ENCODE measurements around the gene FBXO17.
A peak's percentile ranks its signal among the peaks of the same experiment; 100 is the strongest.
"Not testable (repeated sequence)": the region's sequence is repeated elsewhere in the genome, so short reads cannot be mapped to it uniquely, and the experiment has no call there.

Gene FBXO17

DNA sequence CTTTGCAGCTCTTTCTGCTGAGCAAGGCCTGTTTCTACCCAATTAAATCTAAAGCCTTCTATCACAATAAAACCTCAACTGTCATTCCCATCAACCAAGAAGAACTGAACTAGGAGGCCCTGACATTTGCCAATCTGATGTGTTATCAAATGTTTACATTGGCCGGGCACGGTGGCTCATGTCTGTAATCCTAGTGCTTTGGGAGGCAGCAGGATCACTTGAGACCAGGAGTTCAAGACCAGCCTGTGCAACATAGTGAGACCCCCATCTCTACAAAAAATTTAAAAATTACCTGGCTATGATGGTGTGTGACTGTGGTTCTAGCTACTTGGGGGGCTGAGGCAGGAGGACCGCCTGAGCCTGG lies 2.8 kb upstream of the FBXO17 start:
- no peak for DNase-seq

DNA sequence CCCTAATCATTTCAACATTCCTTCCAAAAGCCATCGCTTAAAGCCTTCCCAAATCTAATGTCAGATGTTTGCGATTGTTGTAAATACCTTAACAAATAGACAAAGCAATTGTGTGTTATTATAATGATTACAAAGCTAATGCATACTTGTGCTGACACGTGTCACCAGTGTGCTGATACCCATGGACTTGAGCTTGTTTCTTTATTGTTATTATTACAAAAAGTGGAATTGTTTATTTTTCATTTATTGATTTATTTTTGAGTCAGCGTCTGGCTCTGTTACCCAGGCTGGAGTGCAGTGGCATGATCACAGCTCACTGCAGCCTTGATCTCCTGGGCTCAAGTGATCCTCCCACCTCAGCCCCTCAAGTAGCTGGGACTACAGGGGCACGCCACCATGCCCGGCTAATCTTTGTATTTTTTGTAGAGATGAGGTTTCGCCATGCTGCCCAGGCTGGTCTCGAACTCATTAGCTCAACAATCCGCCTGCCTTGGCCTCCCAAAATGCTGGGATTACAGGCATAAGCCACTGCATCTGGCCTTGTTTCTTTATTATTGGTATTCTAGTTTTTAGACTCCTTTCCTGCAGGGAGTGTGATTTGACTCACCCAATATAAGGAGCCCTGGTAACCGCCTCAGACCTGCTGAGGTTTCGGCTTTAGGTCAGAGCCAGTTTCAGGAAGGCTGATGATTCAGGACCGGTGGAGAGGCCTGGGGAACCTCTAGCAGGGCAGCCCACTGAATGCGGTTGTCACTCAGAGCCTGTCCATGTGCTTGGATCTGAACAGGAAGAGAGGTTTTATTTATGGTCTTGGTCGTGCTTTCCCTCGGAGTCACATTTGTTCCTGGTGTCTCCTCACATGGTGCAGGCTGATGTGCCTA lies 2.1 kb upstream of the FBXO17 start:
- no peak for DNase-seq

DNA sequence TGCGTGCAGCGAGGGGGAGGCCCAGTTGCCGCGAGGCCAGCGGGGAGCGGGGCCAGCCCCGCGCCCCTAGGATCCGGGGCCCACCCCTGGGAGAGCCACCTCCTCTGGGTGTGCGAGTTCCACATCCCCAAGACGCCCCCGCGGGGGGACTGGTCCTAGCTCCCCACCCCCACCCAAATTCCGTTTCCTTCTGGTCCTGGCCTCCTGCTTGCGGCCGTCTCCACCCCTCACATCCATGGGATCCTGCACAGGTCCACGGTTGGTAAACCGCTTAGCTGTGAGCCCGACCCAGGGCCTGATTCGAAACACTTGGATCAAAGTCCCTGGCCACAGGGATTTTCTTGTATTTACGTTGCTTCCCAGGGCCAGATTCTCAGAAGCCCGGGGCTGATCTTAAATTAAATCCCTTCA lies 324 bp upstream of the FBXO17 start:
- no peak for DNase-seq

DNA sequence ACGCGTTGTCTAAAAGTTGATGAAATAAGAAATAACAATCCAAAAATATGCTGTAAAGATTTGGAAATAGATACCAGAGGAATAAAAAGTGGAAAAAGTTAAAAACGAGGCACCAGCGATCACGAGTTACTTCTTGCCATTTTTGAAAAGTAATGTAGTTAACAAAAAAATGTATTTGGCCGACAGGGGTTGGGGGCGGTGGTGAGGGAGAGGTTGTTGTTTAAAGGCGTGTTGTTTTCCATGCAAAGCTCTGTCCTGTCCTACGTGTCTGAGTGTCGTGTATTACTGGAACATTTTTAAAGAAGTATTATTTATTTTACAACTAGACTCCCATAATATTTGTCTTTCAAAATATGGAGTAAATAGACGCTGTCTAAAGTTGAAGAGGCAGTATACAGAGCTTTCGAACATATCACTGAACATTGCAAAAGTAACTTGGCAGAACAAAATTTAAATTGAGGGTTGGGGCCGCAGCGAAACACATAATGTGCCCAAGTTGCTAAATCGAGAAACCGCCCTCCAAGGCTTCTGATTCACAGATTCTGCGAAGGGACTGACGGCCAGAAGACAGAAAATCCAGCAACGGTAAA lies 823 bp downstream of the FBXO17 start:
- DNase-seq: no peak

DNA sequence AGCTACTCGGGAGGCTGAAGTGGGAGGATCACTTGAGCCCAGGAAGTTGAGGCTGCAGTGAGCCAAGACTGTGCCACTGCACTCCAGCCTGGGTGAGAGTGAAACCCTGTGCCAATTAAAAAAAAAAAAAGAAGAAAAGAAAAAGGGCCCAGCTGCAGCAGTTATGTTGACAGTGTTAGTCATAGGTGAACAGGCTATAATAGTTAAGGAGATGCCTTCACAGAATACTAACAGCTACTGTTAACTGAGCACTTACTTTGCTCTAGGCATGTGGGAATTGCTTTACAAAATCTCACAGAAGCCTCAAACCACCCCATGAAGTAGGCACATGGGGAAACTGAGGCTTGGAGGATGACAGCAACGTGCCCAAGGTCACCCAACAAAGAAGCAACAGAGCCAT lies 3.9 kb downstream of the FBXO17 start:
- no peak for DNase-seq

DNA sequence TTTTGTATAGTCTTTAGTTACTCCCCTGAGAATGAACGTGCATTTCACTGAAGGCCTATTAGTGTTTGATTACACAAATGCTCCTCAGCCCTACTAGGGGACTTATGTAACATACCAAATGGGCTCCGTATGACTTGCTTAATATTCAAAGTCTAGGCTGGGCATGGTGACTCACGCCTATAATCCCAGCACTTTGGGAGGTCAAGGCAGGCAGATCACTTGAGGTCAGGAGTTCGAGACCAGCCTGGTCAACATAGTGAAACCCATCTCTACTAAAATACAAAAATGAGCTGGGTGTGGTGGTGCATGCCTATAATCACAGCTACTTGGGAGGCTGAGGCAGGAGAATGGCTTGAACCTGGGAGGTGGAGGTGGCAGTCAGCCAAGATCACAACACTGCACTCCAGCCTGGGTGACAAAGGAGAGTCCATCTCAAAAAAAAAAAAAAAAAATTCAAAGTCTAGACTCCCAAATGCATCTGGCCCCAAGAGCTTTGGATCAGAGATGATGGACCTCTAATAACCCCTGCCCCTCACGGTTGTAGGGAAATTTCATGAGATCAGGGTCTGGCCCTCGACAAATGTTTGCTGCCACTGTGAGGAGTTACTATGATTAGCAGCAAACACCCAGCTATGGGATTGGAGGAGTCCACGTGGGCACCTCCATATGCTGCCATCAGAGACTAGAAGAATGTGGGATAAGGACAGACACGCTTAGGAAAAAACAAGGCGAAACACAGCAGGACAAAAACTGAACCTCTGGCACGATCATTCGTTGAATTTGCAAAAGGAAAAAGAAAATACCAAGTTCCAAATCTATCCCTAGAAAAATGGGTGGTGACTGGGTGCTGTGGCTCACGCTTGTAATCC lies 4.6 kb downstream of the FBXO17 start:
- no peak for DNase-seq

DNA sequence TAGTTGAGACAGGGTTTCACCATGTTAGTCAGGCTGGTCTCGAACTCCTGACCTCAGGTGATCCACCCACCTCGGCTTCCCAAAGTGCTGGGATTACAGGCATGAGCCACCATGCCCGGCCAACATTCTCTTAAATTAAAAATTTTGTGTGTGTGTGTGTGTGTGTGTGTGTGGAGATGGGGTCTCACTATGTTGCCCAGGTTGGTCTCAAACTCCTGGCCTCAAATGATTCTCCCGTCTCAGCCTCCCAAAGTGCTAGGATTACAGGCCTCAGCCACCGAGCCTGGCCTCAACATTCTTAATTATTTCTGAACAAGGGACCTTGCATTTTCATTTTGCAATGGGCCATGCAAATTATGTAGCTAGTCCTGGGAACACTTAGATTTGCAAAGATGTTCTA lies 9.4 kb downstream of the FBXO17 start:
- not testable (repeated sequence) for DNase-seq

DNA sequence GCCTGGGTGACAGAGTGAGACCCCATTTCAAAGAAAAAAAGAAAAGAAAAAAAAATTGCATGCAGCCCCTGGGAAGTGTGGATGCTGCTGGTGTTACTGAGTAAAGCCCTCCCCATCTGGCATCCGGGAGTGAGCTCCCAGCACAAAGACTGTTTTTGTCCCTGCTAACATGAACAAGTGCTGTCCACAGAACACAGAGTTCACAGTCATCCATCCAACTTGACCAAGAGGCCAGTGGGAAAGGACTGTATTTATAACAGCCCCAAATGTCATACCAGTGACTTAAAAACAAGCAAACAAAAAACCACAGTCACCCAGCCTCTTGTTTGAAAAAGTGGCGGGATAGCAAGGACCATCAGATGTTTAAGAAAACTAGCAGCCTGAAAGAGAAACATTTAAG lies 10.8 kb downstream of the FBXO17 start:
- no peak for DNase-seq

DNA sequence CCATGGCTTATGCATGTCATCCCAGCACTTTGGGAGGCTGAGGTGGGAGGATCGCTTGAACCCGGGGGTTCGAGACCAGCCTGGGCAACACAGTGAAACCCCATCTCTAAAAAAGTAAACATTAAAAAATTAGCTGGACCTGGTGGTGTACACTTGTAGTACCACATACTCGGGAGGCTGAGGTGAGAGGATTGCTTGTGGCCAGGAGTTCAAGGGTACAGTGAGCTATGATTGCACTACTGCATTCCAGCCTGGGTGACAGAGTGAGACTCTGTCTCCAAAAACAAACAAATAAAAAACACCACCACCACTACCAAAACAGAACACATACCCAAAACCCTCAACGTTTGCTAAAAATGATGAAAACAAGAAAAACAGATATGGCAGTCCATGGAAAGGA lies 15.9 kb downstream of the FBXO17 start:
- DNase-seq: no peak

DNA sequence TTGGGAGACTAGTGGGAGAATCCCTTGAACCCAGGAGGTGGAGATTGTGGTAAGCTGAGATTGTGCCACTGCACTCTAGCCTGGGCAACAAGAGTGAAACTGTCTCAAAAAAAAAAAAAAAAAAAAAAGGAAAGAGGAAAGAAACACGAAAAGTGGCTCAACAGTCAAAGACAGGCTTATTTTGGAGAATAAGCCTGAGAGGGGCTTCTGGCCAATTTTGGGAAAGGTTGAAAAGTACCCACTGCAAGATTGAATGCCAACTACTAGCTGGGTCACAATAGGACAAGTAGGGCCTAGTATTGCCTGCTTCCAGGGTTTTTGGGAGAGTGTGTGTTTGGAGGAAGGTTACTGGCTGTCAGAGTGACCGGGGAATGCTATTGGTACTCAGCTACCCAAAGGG lies 17.2 kb downstream of the FBXO17 start:
- DNase-seq: no peak

DNA sequence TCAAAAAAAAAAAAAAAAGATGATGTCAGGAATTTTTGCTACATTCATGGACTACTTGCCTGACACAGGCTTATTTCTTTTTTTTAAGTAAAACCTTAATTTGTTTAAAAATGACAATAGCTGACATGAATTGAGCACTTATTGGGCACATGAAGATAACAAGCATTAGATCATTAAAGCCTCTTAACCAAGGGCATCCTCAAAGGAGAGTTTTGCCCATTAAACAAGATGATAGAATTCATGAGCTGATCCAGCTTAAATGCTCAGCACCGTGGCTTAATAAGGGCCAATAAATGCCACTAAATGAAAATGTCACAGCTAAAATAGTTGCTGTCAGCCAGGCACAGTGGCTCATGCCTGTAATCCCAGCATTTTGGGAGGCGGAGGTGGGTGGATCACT lies 19.3 kb downstream of the FBXO17 start:
- no peak for DNase-seq

DNA sequence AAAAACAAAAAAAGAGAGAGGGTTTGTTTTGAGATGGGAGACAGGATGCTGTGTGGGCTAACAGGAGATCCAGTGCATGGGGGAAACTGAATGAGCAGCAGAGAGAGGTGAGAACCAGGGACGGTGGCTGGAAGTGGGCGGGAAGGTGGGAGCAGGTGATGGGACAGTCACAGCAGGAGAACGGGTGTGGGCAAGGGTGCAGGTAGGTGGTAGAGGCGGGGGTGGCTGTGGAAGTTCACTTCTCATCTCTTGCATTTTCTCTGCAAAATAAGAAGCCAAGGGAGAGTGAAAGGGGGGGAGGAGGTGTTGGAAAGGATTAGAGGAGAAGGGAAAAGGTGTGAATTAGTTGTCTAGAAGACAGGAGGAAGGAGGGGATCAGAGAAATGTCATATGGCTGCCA lies 21.9 kb downstream of the FBXO17 start:
- no peak for DNase-seq

DNA sequence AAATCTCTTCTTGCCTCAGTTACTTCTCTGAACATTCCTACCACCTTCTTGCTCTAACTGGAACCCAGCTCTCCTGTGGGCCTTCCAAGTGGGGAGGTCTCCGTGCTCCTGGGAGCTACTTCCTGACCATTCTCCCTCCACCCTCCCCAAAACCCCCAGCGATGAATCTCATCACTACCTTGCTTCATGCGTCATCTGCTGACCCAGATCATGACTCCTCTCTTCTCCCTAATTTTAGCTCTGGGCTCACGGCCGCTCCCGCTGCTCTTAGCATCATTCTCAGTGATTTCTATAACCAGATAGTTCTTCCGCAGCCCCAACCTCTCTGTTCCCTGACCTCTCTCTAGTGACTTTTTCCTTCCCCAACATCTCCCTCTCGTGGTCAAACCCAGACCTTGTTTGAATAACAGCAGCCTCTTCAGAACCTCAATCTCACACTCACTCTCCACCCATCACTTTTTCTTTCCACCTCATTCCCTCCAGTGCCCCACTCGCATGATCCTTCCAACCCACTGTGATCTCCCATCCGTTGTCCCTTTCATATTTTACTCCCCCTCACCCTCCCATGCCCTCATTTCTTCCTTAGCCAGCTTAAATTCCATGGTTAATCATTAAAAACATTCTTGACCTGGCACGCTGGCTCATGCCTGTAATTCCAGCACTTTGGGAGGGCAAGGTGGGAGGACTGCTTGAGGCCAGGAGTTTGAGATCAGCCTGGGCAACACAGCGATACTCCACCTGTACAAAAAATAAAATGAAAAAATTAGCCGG lies 23.0 kb downstream of the FBXO17 start:
- DNase-seq: peak; percentile 47 to 62

DNA sequence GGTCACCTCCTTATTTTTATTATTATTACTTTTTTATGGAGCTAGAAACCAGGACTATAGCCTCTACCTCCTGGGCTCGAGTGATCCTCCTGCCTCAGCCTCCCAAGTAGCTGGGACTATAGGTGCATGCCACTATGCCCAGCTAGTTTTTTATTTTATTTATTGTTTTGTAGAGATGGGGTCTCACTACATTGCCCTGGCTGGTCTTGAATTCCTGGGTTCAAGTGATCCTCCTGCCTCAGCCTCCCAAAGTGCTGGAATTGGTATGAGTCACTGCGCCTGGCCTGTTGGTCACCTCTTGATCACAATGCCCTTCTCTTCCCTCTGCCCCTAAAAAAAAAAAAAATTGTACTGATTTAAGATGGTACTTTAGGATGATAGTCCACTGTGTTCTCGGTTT lies 24.4 kb downstream of the FBXO17 start:
- DNase-seq: no peak

DNA sequence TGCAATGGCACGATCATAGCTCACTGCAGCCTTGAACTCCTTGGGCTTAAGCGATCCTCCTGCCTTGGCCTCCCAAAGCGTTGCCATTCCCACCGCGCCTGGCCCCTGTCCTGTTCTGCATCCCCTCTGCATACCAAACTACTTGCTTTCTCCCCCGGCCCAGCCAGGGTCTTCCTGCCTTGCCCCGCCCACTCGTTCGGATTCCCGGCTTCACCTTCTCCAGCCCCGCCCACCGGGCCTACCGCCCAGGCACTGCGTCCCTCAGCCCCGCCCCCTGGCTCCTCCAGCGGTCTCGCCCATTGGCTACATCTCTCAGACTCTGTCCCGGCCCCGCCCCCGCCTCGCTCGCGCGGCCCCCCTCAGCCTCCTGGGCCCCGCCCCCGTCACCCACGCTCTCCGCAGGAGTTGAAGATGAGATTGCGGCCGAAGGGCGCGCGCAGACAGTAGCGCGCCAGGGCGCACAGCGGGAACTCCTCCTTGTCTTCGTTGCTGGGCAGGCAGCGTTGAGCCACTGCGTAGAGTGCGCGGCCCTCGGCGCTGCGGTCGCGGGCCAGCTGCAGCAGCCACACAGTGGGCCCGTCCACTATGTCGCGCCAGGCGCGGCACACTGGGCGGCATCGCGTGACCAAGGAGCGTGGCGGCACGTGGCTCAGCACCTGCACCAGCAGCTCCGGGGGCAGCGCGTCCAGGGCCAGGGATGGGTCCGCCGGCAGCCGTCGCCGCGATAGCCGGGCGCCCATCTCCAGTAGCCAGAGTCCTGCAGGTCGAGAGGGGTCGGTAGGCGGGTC lies 25.8 kb downstream of the FBXO17 start:
- peak; percentile 92 to 95 for DNase-seq

DNA sequence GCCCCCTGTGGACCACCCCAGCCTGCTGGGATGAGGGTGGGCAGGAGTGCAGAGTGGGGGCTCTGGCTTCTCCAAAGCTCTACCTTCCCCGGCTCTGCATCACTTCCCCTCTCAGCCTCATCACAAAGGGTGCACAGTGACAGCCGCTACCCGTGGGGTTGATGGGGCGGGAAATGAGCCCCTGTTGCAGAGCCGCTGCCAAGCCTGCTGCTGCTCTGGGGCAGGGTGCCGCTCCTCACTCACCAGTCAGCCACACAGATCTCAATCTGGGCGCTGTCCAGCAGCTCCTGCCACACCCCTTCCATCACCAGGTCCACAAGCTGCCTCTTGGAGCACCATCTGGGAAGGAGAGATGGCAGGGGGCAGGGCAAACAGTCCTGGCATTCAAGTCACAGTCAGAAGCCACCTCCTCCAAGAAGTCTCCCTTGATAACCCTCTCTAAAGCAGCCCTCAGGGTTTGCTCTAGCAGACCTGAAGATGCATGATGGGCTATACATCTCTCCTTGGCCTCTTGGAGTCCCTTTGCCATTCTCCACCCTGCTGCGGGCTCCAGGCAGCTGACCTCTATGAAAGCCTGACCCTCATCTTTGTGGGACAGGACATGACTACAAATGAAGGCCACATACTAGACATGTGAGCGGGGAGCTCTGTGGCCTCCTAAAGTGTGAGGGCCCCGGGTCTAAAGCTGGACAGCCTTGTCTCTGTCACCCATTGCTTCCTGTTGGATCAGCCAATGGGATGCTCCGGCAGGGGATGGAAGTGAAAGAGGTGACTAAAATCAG lies 29.1 kb downstream of the FBXO17 start:
- no peak for DNase-seq

DNA sequence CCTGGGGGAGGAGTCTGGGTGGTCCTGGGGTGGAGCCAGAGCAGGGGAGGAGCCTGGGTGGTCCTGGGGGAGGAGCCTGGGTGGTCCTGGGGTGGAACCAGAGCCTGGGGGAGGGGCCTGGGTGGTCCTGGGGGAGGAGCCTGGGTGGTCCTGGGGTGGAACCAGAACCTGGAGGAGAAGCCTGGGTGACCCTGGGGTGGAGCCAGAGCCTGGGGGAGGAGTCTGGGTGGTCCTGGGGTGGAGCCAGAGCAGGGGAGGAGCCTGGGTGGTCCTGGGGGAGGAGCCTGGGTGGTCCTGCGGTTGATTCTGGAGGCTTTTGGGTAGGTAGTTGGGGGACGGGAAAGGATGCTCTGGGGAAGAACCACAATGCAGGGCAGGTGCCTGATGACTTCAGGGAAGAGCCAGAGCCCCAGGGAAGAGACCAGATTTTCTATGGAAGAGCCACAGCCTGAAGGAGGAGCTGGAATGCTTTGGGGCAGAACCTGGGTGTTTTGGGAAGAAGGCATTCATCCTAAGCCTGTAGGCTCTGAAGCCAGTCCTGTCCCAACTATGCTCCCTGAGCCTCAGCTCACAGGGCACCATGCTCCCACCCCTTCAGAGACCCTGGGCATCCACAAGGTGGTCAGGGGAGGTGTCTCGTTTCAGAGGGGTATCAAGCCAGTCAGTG lies 29.8 kb downstream of the FBXO17 start:
- no peak for DNase-seq

DNA sequence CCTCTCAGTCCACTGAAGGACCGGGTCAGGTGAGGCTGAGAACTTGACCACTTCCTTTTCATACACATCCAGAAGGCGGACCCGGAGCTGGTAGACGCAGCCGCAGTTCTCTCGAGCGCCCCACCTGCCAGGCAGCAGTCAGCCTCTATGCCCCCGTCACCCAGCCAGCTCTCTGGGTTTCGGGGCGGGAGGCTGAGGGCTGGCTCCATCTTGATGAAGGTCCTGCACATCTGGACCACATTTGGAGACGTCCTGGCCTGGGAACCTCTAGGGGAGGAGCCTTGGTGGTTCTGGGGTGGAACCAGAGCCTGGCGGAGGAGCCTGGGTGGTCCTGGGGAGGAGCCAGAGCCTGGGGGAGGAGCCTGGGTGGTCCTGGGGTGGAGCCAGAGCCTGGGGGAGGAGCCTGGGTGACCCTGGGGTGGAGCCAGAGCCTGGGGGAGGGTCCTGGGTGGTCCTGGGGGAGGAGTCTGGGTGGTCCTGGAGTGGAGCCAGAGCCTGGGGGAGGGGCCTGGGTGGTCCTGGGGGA lies 30.5 kb downstream of the FBXO17 start:
- DNase-seq: no peak

DNA sequence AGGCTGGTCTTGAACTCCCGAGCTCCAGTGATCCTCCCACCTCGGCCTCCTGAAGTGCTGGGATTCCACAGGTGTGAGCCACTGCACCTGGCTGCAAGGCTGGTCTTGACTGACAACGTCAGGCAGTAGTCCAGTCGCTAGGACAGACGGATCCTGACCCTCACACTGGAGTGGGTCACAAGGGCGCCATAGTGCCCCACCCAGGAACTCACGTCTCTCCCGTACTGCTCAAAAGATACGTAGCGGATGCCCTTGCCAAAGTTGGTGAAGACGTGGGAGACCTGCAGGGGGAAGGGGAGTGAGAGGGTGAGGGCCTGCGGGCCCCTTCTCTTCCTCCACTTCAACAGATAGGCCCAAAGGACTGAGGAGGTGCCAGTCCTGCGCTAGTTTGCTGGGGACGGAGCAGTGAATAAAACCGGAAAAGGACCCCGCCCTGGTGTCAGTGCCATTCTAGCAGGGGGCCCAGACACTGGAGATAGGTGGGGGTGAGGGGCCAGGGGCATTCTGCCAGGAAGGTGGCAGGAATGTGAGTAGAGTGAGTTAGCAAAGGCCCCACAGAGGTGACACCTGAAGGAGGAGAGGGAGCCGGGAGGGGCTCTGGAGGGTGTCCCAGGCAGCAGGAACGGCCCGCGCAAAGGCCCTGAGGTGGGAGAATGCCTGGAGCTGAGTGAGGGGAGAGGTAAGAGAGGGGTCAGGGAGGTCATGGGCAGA lies 32.9 kb downstream of the FBXO17 start:
- DNase-seq: no peak

DNA sequence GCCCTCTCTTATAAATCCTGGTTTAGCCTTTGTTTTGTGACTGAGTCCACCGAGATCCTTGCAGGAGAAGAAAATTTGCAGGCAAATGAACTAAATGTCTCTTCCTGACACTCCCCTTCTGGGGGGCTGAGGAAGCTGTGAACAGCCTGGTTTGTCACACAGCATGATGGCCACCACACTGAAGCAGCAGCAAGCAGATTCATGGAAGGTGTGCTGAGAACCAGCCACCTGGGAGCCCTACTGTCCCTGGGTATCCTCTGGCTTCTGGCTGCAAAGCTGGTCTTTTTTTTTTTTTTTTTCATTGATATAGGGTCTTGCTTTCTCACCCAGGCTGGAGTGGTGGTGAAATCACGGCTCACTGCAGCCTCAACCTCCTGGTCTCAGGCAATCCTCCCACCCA lies 33.6 kb downstream of the FBXO17 start:
- DNase-seq: no peak
